GM23248 (cell line): ENCODE results near the gene CPA2. TPM values are rescaled to one million over a fixed set of nuclear protein-coding genes. Genes with fewer than 3 reads are reported as not detected.

Source experiments
- DNase-seq: peaks from one replicate; pipeline ENCODE4 v3.0.0-alpha.2; 2015
- H2AFZ ChIP-seq: fragments of 200-600 bp; sonication (generic); 2 replicates; pipeline ENCODE4 v1.6.1; 2016; ENCODE audit warnings: antibody characterized with exemption
- H3F3A ChIP-seq: fragments of 200-600 bp; sonication (generic); 2 replicates; pipeline ENCODE4 v1.6.1; 2016; ENCODE audit warnings: mild to moderate bottlenecking, antibody characterized with exemption, mixed run types; ENCODE audit not compliant: insufficient read depth
- H3K27ac ChIP-seq: fragments of 200-600 bp; sonication (generic); 2 replicates; pipeline ENCODE4 v1.5.1; 2016; ENCODE audit warnings: mild to moderate bottlenecking
- H3K27me3 ChIP-seq: fragments of 200-600 bp; sonication (generic); replicated peaks from 2 replicates; pipeline ENCODE4 v1.6.1; 2016; ENCODE audit warnings: mild to moderate bottlenecking; ENCODE audit not compliant: insufficient read depth
- H3K36me3 ChIP-seq: fragments of 200-600 bp; sonication (generic); 2 replicates; pipeline ENCODE4 v1.6.1; 2016; ENCODE audit warnings: low read depth, mild to moderate bottlenecking
- H3K4me1 ChIP-seq: fragments of 200-600 bp; sonication (generic); 2 replicates; pipeline ENCODE4 v1.6.1; 2016; ENCODE audit warnings: mild to moderate bottlenecking; ENCODE audit not compliant: insufficient read depth
- H3K4me2 ChIP-seq: fragments of 200-600 bp; sonication (generic); one replicate; pipeline ENCODE4 v1.6.1; 2016; ENCODE audit warnings: mild to moderate bottlenecking; ENCODE audit not compliant: unreplicated experiment
- H3K4me3 ChIP-seq: fragments of 200-600 bp; sonication (generic); 2 replicates; pipeline ENCODE4 v1.5.1; 2016; ENCODE audit warnings: mild to moderate bottlenecking
- H3K79me2 ChIP-seq: fragments of 200-600 bp; sonication (generic); 2 replicates; pipeline ENCODE4 v1.6.1; 2016; ENCODE audit warnings: mild to moderate bottlenecking; ENCODE audit not compliant: insufficient read depth
- H3K9ac ChIP-seq: fragments of 200-600 bp; sonication (generic); 2 replicates; pipeline ENCODE4 v1.6.1; 2016; ENCODE audit warnings: mild to moderate bottlenecking
- H3K9me2 ChIP-seq: fragments of 200-600 bp; sonication (generic); 2 replicates; pipeline ENCODE4 v1.6.1; 2016; ENCODE audit warnings: mixed run types, mild to moderate bottlenecking, moderate library complexity; ENCODE audit not compliant: insufficient read depth
- H3K9me3 ChIP-seq: fragments of 200-600 bp; sonication (generic); one replicate; pipeline ENCODE4 v1.6.1; 2017; ENCODE audit warnings: low read depth
- H4K20me1 ChIP-seq: fragments of 200-600 bp; sonication (generic); 2 replicates; pipeline ENCODE4 v1.6.0; 2016; ENCODE audit not compliant: insufficient read depth
- EZH2 ChIP-seq: fragments of 200-600 bp; sonication (generic); IDR thresholded peaks from 2 replicates; pipeline ENCODE4 v1.6.1; 2018; ENCODE audit warnings: antibody characterized with exemption, mild to moderate bottlenecking; ENCODE audit not compliant: insufficient read depth, poor library complexity, severe bottlenecking
- EZH2phosphoT487 ChIP-seq: fragments of 200-600 bp; sonication (generic); IDR thresholded peaks from 2 replicates; pipeline ENCODE4 v1.6.1; 2018; ENCODE audit warnings: antibody characterized with exemption, moderate library complexity, mild to moderate bottlenecking, low read depth; ENCODE audit not compliant: insufficient read depth
- WGBS, 2 experiments: methylation state at CpG; one replicate each; pipeline ENCODE4 v1.1.6; 2015 to 2017; ENCODE audit warnings: low lambda C conversion rate in 2 of 2, low coverage in 1 of 2; ENCODE audit errors: missing lambda C conversion rate in 2 of 2; 5-methylcytosine and 5-hydroxymethylcytosine counted together
- in situ Hi-C: fragments of 300-500 bp; cut with MboI; formaldehyde crosslinking; loops from 2 replicates; pipeline ENCODE4 v1.15.0; 2020
- polyA plus RNA-seq: library from polyadenylated mRNA; unstranded; fragments of >200 nt; fragmentation: Nextera tagmentation; extraction: Ambion mirVana; gene quantifications from 2 replicates; pipeline ENCODE4 v1.2.1, GENCODE V29; 2016
- total RNA-seq: library from RNA; depleted of rRNA; stranded (reverse); fragments of >200 nt; shearing (Covaris generic); gene quantifications from 2 replicates; pipeline ENCODE4 v1.2.3, GENCODE V29; 2014

Gene CPA2
- total and polyA plus RNA-seq, 2 experiments from 2014 or later, result not detected

DNA sequence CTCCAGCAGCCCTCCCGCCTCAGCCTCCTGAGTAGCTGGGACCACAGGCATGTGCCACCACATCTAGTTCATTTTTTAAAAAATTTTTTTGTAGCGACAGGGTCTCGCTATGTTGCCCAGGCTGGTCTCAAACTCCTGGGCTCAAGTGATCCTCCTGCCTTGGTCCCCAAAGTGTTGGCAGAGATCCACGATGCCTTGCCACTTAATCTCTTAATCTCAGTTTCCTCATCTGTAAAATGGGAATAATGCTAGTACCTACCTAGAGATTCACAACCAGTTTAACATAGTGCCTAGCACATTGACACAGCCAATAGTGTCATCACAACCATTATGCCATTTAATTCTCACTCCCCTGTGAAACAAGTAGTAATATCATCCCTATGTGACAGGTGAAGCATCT lies 21.5 kb downstream of the CPA2 start:
- Histone ChIP-seq H3K4me3 (no peak overlapping the region), H3K79me2 (no peaks in the 10 kb centered on the region), H3K27ac (no peak overlapping the region), H3K27me3 (no peaks in the 10 kb centered on the region), H3K9me2 (no peaks in the 10 kb centered on the region), H4K20me1 (no peaks in the 10 kb centered on the region), H3K36me3 (no peaks in the 10 kb centered on the region), H2AFZ (no peak overlapping the region), H3F3A (peaks cover 6% of the 10 kb centered on the region; the same call in 1 of the 2 replicates), H3K4me1 (peaks cover 18% of the 10 kb centered on the region), H3K9ac (no peak overlapping the region), H3K9me3 (no peaks in the 10 kb centered on the region), H3K4me2 (no peak overlapping the region)
- in situ Hi-C loops, result no loop called here
- TF ChIP-seq EZH2 (no peak), EZH2phosphoT487 (no peak)
- DNase-seq, result no peak
- whole genome bisulfite sequencing, 2 experiments, result 75 to 76% methylated on average over 4 of the region's 4 CpGs

DNA sequence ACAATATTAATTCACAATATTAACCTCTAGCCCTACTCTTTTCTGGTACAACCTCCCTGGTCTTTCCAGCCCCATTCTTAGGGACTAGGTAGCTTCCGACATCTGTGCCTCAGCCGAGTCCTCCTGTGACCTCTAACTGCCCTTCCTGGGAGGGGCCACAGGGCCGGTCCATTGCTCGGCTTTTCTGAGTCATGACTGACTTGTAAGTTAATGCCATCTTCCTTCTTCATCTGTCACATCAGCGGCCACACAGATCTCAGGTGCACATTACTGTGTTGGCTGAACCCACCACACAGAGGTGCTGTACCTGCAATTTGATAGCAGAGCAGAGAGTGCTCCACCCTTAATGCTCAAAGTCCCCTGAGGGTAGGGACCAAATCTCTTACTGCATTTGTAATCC lies 22.2 kb downstream of the CPA2 start:
- no peak for DNase-seq
- H3F3A ChIP-seq, result peaks cover 13% of the 10 kb centered on the region
- H3K9me2 ChIP-seq, result no peaks in the 10 kb centered on the region
- H3K4me2 ChIP-seq, result no peak overlapping the region
- no peaks in the 10 kb centered on the region for H3K27me3 ChIP-seq
- no peak for TF ChIP-seq EZH2
- no peak for TF ChIP-seq EZH2phosphoT487
- no peak overlapping the region for H3K4me3 ChIP-seq
- H3K4me1 ChIP-seq, result peaks cover 24% of the 10 kb centered on the region
- H3K9me3 ChIP-seq, result no peaks in the 10 kb centered on the region
- no peak overlapping the region for H3K9ac ChIP-seq
- no peak overlapping the region for H2AFZ ChIP-seq
- 64 to 66% methylated on average over 5 of the region's 5 CpGs for WGBS, 2 experiments
- in situ Hi-C loops, result no loop called here
- no peaks in the 10 kb centered on the region for H4K20me1 ChIP-seq
- no peak overlapping the region for H3K27ac ChIP-seq
- no peaks in the 10 kb centered on the region for H3K36me3 ChIP-seq
- no peaks in the 10 kb centered on the region for H3K79me2 ChIP-seq

DNA sequence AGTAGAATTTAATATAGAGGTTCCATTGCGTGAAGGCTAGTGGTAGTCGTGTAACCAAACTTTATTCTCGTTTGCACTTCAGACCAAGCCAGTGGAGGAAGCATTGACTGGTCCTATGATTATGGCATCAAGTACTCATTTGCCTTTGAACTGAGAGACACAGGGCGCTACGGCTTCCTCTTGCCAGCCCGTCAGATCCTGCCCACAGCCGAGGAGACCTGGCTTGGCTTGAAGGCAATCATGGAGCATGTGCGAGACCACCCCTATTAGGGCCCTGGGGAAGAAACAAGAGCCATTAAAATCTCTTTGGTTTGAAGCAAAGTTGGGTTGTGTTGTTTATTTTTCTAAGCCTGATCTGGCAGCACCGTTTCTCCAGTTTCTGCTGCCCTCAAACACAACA lies 22.8 kb downstream of the CPA2 start:
- Histone ChIP-seq H3K27ac (no peak overlapping the region), H3K9me3 (no peaks in the 10 kb centered on the region), H4K20me1 (no peaks in the 10 kb centered on the region), H3K36me3 (no peaks in the 10 kb centered on the region), H3K79me2 (no peaks in the 10 kb centered on the region), H3K9ac (no peak overlapping the region), H3K4me1 (peaks cover 27% of the 10 kb centered on the region), H3F3A (peaks cover 17% of the 10 kb centered on the region), H3K4me2 (no peak overlapping the region), H3K27me3 (no peaks in the 10 kb centered on the region), H2AFZ (no peak overlapping the region), H3K9me2 (no peaks in the 10 kb centered on the region), H3K4me3 (no peak overlapping the region)
- in situ Hi-C loops, result no loop called here
- DNase-seq, result no peak
- TF ChIP-seq EZH2phosphoT487 (no peak), EZH2 (no peak)
- 93 to 95% methylated on average over 9 of the region's 9 CpGs for WGBS, 2 experiments

DNA sequence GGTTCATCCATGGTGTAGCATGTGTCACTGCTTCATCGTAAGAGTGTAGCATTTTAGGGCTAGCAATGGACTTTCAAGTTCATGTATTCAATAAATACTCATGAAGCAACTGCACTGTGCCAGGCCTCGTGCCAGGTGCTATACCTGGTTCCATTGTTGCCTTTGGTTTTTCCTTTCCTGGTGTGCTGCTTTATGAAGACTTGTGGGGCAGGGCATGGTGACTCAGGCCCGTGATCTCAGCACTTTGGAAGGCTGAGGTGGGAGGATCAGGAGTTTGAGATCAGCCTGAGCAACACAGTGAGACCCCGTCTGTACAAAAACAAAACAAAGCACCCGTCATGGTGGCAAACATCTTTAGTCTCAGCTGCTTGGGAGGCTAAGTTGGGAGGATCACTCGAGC lies 24.1 kb downstream of the CPA2 start:
- H3K4me3 ChIP-seq, result no peak overlapping the region
- H3K36me3 ChIP-seq, result no peaks in the 10 kb centered on the region
- H3K4me1 ChIP-seq, result peaks cover 27% of the 10 kb centered on the region
- no peaks in the 10 kb centered on the region for H3K27me3 ChIP-seq
- in situ Hi-C loops, result no loop called here
- no peak overlapping the region for H3K9ac ChIP-seq
- H3K4me2 ChIP-seq, result no peak overlapping the region
- no peak overlapping the region for H3K27ac ChIP-seq
- H3K79me2 ChIP-seq, result no peaks in the 10 kb centered on the region
- H3K9me2 ChIP-seq, result no peaks in the 10 kb centered on the region
- H3F3A ChIP-seq, result peaks cover 17% of the 10 kb centered on the region
- peak; percentile 61 for DNase-seq
- TF ChIP-seq EZH2, result no peak
- no peak for TF ChIP-seq EZH2phosphoT487
- H3K9me3 ChIP-seq, result no peaks in the 10 kb centered on the region
- H2AFZ ChIP-seq, result peak overlapping the region; percentile 19; the same call in 1 of the 2 replicates
- 58 to 62% methylated on average over 6 of the region's 6 CpGs for WGBS, 2 experiments
- no peaks in the 10 kb centered on the region for H4K20me1 ChIP-seq

DNA sequence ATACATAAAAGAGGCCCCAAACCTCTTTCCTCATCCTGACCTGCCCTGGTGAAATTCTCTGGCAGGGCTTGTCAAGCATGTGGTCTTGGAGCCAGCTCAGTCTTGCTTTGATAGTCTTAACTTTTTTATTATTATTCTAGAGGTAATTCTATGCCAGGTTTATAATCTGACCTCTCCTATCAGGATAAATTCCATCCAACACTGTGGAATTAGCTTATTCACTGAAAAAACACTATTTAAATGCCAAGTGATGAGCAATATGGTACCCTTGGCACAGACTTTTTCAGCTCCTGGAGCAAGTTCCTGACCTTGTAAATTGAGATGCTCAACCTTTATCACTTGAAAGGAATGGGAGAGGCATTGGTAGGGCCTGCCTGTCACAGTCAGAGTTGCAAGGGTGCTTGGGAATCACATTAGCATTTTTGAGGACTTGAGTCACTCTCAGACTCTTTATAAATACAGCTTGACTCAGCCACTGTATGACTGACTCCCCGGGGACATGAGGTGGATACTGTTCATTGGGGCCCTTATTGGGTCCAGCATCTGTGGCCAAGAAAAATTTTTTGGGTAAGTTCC lies 26.1 kb downstream of the CPA2 start, which contains the start of gene CPA4:
Gene CPA4, plus strand, starts transcription at position 480 of the 576 bp plus-strand sequence. Its CDS starts 20 bp downstream, at position 500.
- H2AFZ ChIP-seq, result no peak within 1 kb of the TSS
- no peaks in the 10 kb centered on the region for H3K79me2 ChIP-seq
- TF ChIP-seq EZH2 (no peak), EZH2phosphoT487 (peak; percentile 91)
- no peaks in the 10 kb centered on the region for H4K20me1 ChIP-seq
- peak within 1 kb of the TSS; percentile 73 for H3K4me2 ChIP-seq
- DNase-seq, result peak; percentile 99
- peaks cover 34% of the 10 kb centered on the region for H3K4me1 ChIP-seq
- no peak within 1 kb of the TSS for H3K9ac ChIP-seq
- H3K9me3 ChIP-seq, result no peaks in the 10 kb centered on the region
- H3K27me3 ChIP-seq, result no peaks in the 10 kb centered on the region
- H3K4me3 ChIP-seq, result peak within 1 kb of the TSS; percentile 36; the same call in 1 of the 2 replicates
- in situ Hi-C loops, result no loop called here
- 0% methylated on average over 1 of the region's 1 CpG for WGBS, 2 experiments
- peaks cover 21% of the 10 kb centered on the region for H3F3A ChIP-seq
- no peaks in the 10 kb centered on the region for H3K9me2 ChIP-seq
- H3K27ac ChIP-seq, result peak within 1 kb of the TSS; percentile 64
- no peaks in the 10 kb centered on the region for H3K36me3 ChIP-seq
